CD4-positive, alpha-beta T cell treated with Interleukin-15 for 4 hours (primary cell): Measurements from ENCODE around the gene LTO1.
"Not testable (repeated sequence)": the region's sequence is repeated elsewhere in the genome, so short reads cannot be mapped to it uniquely, and the experiment has no call there.

Experiments used
- DNase-seq: peaks from one replicate; pipeline ENCODE4 v3.0.0-alpha.2; 2020; ENCODE audit warnings: low spot score

Gene LTO1

GRCh38 chr11:69700278-69701140, 25.4 kb upstream of the LTO1 start:
- no peak for DNase-seq

GRCh38 chr11:69699213-69699612, 24.1 kb upstream of the LTO1 start:
- DNase-seq: no peak

DNA sequence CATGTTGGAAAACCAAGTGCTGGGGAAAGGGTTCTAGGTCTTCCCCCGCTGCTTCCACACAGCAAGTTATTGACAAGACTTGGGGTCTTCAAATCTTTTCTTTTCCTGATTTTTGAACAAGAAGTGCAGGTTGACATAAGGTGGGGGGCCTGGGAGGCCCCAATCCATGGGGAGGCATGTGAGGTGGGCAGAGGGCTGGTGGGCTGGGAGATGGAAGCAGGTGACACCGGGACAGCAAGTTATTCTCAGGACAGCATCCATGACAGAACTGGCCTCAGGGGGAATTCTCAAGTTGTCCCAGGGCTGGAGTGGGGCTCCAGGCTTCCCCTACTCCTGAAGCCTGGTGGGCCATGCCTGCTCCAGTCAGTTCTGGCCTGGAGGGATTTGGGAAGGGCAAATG, 23.2 kb upstream of the LTO1 start:
- DNase-seq: no peak

- no peak for DNase-seq
Measured at GRCh38 chr11:69697861-69698260, 22.7 kb upstream of the LTO1 start.

GRCh38 chr11:69697469-69697843, 22.3 kb upstream of the LTO1 start:
- no peak for DNase-seq

GRCh38 chr11:69696749-69697468, 21.8 kb upstream of the LTO1 start:
- DNase-seq: no peak

DNA sequence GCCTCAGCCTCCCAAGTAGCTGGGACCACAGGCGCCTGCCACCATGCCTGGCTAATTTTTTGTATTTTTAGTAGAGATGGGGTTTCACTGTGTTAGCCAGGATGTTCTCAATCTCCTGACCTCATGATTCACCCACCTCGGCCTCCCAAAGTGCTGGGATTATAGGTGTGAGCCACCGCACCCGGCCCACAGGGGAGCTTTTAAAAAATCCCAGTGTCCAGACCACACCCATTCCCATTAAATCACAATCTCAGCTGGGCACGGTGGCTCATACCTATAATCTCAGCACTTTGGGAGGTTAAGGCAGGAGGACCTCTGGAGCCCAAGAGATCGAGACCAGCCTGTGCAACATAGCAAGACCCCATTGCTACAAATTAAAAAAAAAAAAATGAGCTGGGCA, 20.8 kb upstream of the LTO1 start:
- DNase-seq: not testable (repeated sequence)

GRCh38 chr11:69695581-69695980, 20.4 kb upstream of the LTO1 start:
- DNase-seq: no peak

DNA sequence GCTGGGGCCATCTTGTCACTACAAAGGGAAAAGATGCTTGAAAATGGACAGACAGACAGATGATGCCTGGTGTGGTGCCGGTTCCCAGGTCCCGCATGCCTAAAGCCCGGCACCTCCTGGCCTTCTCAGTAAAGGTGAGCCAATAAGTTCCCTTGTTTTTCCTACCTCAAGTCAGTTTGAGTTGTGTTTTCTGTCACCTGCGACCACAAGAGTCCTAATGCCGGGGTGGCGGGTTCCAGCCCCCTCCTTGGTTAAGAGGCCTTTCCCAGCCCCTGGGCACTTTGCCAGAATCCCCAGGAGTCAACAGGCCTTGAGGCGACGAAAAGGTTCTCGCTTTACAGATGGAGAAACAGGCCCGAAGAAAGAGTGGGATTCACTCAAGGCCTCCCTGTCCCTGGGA, 19.6 kb upstream of the LTO1 start:
- no peak for DNase-seq

DNA sequence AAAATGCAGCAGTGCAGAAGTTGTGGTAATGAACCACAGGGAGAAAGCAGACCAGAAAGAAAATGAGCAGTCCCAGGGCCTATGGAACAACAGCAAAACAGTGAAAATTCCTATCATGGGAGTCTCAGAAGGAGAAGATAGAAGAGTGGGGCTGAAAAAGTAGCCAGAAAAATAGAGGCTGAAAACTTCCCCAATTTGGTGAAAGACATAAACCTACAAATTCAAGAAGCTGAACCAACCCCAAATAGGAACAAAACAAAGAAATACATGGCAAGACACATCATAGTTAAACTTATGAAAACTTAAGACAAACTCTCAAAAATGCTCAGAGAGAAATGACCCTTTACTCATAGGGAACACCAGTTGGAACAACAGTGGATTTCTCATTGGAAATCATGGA, 17.3 kb upstream of the LTO1 start:
- DNase-seq: no peak

DNA sequence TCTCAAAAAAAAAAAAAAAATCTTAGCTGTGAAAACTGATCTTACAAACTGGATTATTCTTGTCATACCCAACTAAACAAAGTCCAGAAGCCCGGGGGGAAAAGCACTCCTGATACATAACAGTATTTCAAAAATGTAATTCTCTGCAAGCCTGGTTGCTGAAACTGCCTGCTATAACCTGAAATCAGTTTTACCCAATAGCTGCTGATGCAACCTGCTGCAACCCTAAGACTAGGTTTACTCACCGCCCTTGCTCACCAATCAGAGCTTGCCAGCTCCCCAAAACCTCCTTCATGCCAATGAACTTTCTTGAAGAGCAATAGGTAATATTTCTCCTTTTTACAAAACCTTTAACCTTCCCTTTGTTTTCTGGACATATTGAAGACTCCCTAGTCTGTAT, 16.3 kb upstream of the LTO1 start:
- no peak for DNase-seq

GRCh38 chr11:69689484-69690319, 14.5 kb upstream of the LTO1 start:
- no peak for DNase-seq

- DNase-seq: not testable (repeated sequence)
Measured at GRCh38 chr11:69687969-69688771, 13.0 kb upstream of the LTO1 start.

DNA sequence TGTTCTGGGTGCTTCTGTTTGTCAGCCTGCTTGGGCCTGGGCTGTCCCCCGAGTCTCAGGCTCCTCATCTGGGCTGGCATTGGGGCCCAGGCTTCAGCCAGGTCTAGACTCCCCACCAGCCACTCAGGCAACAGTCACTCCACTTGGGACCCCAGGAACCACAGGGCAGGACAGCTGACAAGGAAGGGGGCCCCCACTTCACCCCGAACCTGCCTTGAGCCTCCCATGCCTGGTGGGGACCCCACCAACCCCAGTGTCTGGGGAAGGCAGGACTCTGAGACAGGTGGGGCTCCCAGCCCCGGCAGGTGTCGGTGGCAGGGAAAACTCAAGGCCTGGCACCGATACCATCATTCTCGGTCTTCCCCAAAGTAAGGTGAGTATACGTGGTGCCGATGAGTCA, 11.7 kb upstream of the LTO1 start:
- no peak for DNase-seq

GRCh38 chr11:69686452-69686851, 11.3 kb upstream of the LTO1 start:
- DNase-seq: no peak

GRCh38 chr11:69685348-69685747, 10.2 kb upstream of the LTO1 start:
- DNase-seq: no peak

- no peak for DNase-seq
Measured at GRCh38 chr11:69684651-69685050, 9.5 kb upstream of the LTO1 start.

GRCh38 chr11:69683764-69684333, 8.7 kb upstream of the LTO1 start:
- no peak for DNase-seq

DNA sequence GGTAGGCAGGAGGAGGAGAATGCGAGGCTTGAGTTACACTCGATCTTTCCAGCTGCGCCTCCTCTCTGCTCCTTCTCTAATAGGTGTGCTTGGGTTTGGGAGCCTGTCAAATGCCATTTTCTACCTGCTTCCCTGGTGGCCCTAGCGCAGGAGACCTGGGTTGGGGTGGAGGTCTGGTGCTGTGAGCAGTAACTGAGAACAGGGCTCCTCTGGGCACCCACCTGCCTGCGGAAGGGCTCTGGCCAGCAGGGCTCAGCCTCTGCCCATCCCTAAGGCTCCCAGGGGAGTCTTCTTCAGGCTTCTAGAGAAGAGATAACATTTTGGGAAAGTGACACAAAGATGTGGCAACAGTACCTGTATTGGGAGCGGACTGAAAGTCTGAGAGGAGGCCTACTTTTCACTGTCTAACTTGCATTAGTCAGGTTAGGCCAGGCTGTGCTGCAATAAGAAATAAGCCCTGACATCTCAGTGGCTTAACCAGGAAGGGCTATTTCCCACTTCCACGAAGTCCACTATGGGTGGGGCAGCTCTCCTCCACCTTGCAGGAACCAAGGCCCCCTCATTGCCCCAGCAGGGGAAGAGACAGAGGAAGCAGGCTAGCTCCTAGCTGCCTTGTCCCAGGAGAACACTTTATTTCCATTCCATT, 7.7 kb upstream of the LTO1 start:
- no peak for DNase-seq

DNA sequence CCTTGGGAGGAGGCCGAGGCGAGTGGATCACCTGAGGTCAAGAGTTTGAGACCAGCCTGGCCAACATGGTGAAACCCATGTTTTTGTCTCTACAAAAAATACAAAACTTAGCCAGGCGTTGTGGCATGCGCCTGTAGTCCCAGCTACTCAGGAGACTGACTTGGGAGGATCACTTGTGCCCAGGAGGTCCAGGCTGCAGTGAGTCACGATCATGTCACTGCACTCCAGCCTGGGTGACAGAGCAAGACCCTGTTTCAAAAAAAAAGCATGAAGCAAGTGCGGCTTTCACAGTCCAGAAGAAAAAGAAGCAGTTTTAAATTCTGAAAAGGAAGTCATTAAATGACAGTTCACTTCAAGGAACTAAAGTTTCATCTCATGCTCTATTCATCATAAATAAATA, 7.1 kb upstream of the LTO1 start:
- no peak for DNase-seq

GRCh38 chr11:69680688-69681087, 5.5 kb upstream of the LTO1 start:
- DNase-seq: no peak
